ENCODE results near the gene RIN3.

GRCh38 chr14:92493492-92493891 is 20.1 kb upstream of the RIN3 start:
- TF ChIP-seq CTCF (IDR thresholded peaks at IDR 0.05) = no peak
- TF ChIP-seq POLR2A (IDR thresholded peaks at IDR 0.05) = no peak
- TF ChIP-seq POLR2AphosphoS5 (IDR thresholded peaks at IDR 0.05) = no peak

Data from prostate gland (tissue), 2 donors.